ENCODE measurements around the gene TNFRSF12A. TPM values are rescaled to one million over a fixed set of nuclear protein-coding genes. Genes with fewer than 3 reads are reported as not detected.

The TNFRSF12A gene
- polyA plus RNA-seq, 1 donor (not counting 4 experiments of a cell fraction or from before 2014, with no cell fraction given), result 147 TPM

- no peak overlapping the region for H3K9ac ChIP-seq (ENCODE audit: control insufficient read depth, extremely low read depth, insufficient read depth, low read length)
These were observed 15.3 kb upstream of the TNFRSF12A start for GRCh38 chr16:3004781-3005284.

GRCh38 chr16:3007059-3007956 lies 12.9 kb upstream of the TNFRSF12A start:
- Histone ChIP-seq H3K9ac (ENCODE audit: control insufficient read depth, extremely low read depth, insufficient read depth, low read length) (no peak overlapping the region), H3K36me3 (ENCODE audit: control insufficient read depth in 2 of 2, extremely low read depth in 1 of 2, insufficient read depth in 2 of 2, low read length in 2 of 2) (no peaks in the 10 kb centered on the region), H3K9me1 (ENCODE audit: control insufficient read depth, extremely low read depth, insufficient read depth, low read length) (no peaks in the 10 kb centered on the region), H3K4me1 (ENCODE audit: control insufficient read depth, extremely low read depth, insufficient read depth, low read length) (peaks cover 7% of the 10 kb centered on the region), H3K27me3 (ENCODE audit: control insufficient read depth, extremely low read depth, insufficient read depth, low read length) (peaks cover 13% of the 10 kb centered on the region), H3K79me2 (ENCODE audit: control insufficient read depth, insufficient read depth, low read length) (no peaks in the 10 kb centered on the region), H3K9me3 (ENCODE audit: control insufficient read depth, low read depth, low read length) (no peaks in the 10 kb centered on the region), H3K27ac (ENCODE audit: control insufficient read depth, insufficient read depth, low read length) (no peak overlapping the region), H3K4me2 (ENCODE audit: control insufficient read depth, extremely low read depth, insufficient read depth, low read depth, low read length) (no peak overlapping the region), H4K20me1 (ENCODE audit: control insufficient read depth, extremely low read depth, insufficient read depth, low read length) (no peaks in the 10 kb centered on the region), H2AFZ (ENCODE audit: control insufficient read depth, low read length) (no peak overlapping the region), H3K4me3 (ENCODE audit: control insufficient read depth in 2 of 3, extremely low read depth in 1 of 3, insufficient read depth in 2 of 3, low read depth in 1 of 3, low read length in 3 of 3) (no peak overlapping the region)
- TF ChIP-seq, protein P1, sequence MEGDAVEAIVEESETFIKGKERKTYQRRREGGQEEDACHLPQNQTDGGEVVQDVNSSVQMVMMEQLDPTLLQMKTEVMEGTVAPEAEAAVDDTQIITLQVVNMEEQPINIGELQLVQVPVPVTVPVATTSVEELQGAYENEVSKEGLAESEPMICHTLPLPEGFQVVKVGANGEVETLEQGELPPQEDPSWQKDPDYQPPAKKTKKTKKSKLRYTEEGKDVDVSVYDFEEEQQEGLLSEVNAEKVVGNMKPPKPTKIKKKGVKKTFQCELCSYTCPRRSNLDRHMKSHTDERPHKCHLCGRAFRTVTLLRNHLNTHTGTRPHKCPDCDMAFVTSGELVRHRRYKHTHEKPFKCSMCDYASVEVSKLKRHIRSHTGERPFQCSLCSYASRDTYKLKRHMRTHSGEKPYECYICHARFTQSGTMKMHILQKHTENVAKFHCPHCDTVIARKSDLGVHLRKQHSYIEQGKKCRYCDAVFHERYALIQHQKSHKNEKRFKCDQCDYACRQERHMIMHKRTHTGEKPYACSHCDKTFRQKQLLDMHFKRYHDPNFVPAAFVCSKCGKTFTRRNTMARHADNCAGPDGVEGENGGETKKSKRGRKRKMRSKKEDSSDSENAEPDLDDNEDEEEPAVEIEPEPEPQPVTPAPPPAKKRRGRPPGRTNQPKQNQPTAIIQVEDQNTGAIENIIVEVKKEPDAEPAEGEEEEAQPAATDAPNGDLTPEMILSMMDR (optimal IDR thresholded peaks at IDR 0.05 in 1 of 3, IDR thresholded peaks at IDR 0.05 in 1 of 3, conservative IDR thresholded peaks at IDR 0.05 in 1 of 3; ENCODE audit: extremely low read depth in 1 of 3, insufficient read depth in 2 of 3, low read length in 3 of 3), result no peak
- no peak for TF ChIP-seq EZH2 (IDR thresholded peaks at IDR 0.05; ENCODE audit: low read length)
- dilution Hi-C loops (cut with MboI; ENCODE audit: extremely low pct_ligation_motif_present, low sequenced_read_pairs), result no loop called here
- no peak for FAIRE-seq
- no peak for DNase-seq (ENCODE audit: low read depth, low spot score)

More at GRCh38 chr16:3004781-3005284, 15.3 kb upstream of the TNFRSF12A start:
- dilution Hi-C loops (cut with MboI; ENCODE audit: extremely low pct_ligation_motif_present, low sequenced_read_pairs), result no loop called here
- Histone ChIP-seq H3K9me1 (ENCODE audit: control insufficient read depth, extremely low read depth, insufficient read depth, low read length) (no peaks in the 10 kb centered on the region), H3K4me3 (ENCODE audit: control insufficient read depth in 2 of 3, extremely low read depth in 1 of 3, insufficient read depth in 2 of 3, low read depth in 1 of 3, low read length in 3 of 3) (peak overlapping the region in 2 of 3 experiments; percentile 12 to 14), H3K4me2 (ENCODE audit: control insufficient read depth, extremely low read depth, insufficient read depth, low read depth, low read length) (peak overlapping the region; percentile 4), H3K27me3 (ENCODE audit: control insufficient read depth, extremely low read depth, insufficient read depth, low read length) (no peaks in the 10 kb centered on the region), H3K36me3 (ENCODE audit: control insufficient read depth in 2 of 2, extremely low read depth in 1 of 2, insufficient read depth in 2 of 2, low read length in 2 of 2) (no peaks in the 10 kb centered on the region), H3K9me3 (ENCODE audit: control insufficient read depth, low read depth, low read length) (no peaks in the 10 kb centered on the region), H4K20me1 (ENCODE audit: control insufficient read depth, extremely low read depth, insufficient read depth, low read length) (no peaks in the 10 kb centered on the region), H3K4me1 (ENCODE audit: control insufficient read depth, extremely low read depth, insufficient read depth, low read length) (peaks cover 3% of the 10 kb centered on the region), H3K27ac (ENCODE audit: control insufficient read depth, insufficient read depth, low read length) (no peak overlapping the region), H2AFZ (ENCODE audit: control insufficient read depth, low read length) (no peak overlapping the region), H3K79me2 (ENCODE audit: control insufficient read depth, insufficient read depth, low read length) (no peaks in the 10 kb centered on the region)
- TF ChIP-seq, protein P1 (optimal IDR thresholded peaks at IDR 0.05 in 1 of 3, IDR thresholded peaks at IDR 0.05 in 1 of 3, conservative IDR thresholded peaks at IDR 0.05 in 1 of 3; ENCODE audit: extremely low read depth in 1 of 3, insufficient read depth in 2 of 3, low read length in 3 of 3), result no peak
- TF ChIP-seq EZH2 (IDR thresholded peaks at IDR 0.05; ENCODE audit: low read length), result no peak
- DNase-seq (ENCODE audit: low read depth, low spot score) (no peak), FAIRE-seq (no peak)
